DMS114 treated with DMSO at 0.1 percent for 48 hours (cell line): ENCODE results near the gene UQCC5.

ENCODE experiments used
- DNase-seq: peaks from one replicate; lab custom pipeline; 2025; ENCODE audit not compliant: unreplicated experiment; lab: John Stamatoyannopoulos, UW

Gene UQCC5

DNA sequence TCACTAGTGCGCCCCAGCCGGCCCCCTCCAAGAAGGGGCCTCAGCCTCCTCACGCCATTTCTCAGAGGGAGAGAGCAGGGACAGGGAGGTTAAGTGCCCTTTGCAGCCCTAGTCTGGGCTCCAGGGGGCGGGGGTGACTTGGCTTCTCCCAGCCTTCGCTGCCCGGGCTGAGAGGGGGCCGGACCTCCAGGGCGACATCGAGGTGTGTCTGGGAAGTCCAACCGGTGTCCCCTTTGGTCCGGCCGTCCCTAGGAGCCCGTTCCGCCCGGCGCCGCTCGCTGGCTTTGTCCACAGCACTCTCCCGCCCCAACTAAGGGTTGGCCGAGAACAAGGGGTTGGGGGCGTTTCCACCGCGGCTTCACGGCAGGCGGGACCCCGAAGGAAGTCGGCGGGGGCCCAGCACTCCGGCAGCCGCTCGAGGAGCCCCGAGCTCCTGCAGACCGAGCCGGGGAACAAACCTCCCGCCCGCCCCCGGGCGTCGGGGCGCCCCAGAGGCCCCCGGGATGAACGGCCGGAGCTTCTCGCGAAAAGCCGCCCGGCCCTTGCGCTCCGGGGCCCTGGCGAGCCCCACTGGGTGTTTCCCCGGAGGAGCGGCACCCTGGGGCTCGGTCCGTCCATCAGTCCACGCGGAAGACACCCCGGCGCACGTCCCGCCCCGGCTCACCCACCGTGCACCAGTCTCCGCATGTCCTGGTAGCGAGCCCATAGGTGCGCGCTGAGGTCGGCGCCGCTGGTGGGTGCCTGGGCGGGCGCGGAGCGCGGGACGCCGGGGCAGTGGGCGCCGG, 3.4 kb upstream of the UQCC5 start:
- no peak for DNase-seq

DNA sequence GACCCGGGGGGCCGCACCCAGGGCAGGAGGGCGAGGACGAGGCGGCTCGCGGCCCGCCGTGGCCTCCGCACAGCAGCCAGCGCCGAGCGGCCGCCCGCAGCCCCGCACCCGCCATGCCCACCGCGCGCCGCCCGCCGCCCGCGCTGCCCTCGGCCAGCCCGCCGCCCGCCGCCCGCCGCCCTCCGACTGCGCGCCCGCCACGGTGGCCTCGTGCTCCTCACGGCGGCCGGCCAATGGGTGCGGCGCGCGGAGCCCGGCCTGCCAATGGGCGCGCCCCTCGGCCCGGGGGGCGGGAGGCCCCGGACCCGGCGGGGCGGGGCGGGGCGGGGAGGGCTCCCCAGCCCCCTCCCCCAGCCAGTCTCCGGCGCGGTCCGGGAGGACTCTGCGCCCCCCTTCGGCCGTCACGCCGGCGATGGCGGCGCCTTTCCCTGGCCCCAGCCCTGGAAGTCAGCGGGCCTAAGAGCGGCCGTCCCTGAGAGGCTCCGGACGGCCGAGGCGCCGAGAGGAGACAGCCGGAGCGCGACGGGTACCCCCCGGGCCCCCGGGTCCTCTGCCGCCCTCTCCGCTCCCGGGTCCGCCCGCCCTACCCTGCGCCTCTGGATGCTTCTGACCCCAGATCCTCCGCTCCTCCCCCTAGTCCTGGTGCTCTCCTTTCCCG, 2.7 kb upstream of the UQCC5 start, which contains the start of gene NT5DC2:
Gene NT5DC2 (minus strand): TSS at position 235 of the 658 bp plus-strand sequence. CDS start 120 bp downstream, at position 115.
- DNase-seq = peak; percentile 31

GRCh38 chr3:52534281-52535183, 1.9 kb upstream of the UQCC5 start:
- DNase-seq = peak; percentile 28

DNA sequence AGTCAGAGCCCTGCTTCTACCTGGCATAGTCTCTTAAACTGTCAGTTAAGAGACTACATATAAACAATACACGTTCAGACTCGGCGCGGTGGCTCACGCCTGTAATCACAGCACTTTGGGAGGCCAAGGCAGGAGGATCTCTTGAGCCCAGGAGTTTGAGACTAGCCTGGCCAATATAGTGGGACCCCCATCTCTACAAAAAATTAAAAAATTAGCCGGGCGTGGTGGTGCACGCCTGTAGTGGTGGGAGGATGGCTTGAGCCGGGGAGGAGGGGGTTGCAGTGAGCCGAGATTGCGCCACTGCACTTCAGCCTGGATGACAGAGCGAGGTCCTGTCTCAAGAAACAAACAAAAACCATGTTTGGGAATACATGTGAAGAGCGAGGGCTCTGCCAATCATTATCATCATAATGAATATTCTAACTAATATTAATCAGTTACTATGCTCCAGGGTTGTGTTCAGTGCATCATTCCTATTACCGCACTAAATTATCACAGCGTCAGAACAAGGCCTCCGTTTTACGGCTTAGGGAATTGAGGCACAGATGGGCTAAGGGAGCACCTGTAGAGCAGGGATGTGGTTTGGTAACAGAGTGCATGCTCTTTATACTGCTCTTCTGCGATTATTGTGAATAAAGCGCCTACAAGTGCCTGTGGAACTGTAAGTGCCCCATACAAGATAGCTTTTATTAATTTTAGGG, 844 bp upstream of the UQCC5 start:
- DNase-seq = no peak

DNA sequence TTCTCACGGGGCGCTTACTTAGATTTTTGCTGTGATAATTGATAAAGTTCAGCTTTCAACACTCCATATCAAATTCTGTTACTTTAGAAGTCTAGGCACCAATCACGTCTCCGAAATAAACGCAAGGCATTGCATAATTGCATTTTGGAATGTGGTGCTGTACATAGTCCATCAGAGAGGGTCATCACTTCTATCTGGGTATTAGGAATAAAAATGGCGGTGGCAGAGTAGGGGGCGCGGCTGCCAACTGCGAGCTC, 365 bp upstream of the UQCC5 start:
- DNase-seq = no peak

DNA sequence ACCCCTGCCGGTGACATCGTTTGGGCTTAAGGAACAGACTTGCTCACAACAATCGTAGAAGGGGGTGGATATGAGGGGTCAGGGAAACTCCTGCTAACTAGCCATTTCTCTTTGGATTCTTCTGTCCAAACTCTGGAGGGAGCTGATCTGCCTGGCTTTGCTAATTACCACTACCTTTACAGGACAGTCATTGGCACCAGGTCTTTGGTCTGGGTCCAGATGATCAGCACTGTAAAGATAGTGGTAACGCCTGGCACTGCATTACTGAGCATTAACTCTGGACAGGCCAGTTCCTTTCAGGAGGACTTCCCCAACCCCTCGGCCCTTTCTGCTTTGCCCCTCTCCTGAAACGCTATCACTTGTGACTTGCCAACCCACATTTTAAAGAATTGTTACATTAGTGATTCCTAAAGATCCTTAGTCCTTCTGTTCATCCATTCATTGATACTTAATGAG, 788 bp downstream of the UQCC5 start:
- DNase-seq = no peak

- DNase-seq = no peak
Observed at GRCh38 chr3:52537726-52538421, 1.5 kb downstream of the UQCC5 start.

DNA sequence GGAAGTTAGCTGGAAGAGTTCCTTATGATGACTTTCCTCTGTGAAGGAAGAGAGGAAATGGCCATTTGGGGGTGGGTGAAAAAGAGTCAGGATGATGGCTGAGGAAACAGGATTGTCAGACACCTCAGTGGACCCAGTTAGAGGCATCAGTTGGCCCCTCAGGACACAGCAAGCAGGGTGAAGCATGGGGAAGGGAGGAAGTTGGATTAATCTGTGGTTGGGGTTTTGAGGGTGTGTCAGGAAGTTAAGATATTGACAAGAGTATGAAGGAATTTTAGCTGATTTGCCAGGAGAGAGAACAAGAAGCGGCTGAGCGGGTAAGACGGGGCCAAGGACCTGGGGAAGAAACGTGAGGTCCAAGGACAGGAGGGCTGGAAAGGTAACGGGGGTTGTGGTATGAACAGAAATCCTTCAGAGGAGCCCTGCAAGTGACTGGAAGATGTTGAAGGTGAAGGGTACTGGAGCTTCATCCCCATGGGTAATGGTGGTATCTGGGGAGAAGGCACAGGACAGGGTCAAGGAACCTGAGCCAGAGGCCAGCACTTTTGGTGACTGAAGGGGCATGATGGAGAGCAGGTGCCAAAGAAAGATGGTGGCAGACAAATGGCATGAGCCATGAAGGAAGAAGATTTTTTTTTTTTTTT, 2.7 kb downstream of the UQCC5 start:
- no peak for DNase-seq

DNA sequence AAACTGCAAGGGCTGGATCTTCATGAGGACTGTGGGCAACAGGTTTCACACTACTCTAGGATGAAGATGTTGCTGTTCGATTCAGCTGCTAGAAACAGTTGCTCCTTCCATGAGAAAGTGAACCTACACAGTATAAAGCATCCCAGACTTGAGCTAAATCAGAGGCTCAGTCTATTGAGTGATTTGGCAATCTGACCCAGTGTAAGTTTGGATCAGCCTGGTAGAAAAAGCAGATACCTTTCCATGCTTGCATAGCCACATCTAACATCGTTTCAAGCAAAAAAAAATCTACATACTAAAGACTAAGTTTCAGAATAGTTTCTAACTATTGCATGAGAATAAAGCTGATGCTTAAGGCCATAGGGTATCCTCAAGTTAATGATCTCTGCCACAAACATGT, 4.6 kb downstream of the UQCC5 start:
- DNase-seq = no peak

DNA sequence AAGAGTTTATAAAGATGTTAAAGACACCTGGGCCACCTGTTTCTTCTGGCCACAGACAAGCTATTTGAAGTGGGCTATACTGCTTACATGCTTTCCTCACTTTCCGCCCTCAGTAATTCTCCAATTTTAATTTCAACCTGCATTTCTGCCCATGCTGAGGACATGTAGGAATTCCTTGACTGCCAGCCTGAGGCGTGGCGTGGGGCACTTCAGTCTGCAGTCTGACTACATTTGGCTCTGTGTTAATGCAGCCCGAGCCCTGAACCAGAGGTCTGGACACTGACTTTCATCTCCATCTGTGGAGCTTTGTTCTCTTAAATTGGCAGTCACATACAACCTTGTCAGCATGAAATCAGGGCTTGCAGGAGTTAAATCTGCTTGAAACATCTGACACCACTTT, 8.5 kb downstream of the UQCC5 start:
- no peak for DNase-seq

- DNase-seq = no peak
Observed at GRCh38 chr3:52546111-52546901, 9.9 kb downstream of the UQCC5 start.

DNA sequence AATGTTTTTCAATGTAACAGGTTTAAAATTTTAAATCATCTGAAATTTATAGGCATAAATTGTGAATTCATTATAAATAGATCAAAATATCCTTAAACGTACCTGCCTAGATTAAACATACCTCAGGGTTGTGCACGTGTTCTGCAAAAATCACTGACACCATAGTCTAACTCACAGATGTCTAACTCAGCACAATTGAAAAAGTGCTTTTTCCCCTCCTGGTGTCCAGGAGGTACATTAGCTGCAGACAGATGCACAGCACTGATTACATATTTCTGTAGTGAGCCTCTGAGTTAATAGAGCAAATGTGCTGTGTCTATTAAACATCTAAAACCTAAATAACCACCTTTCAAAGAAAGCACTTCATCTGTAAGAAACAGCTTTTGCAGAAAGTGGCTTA, 10.7 kb downstream of the UQCC5 start:
- no peak for DNase-seq

DNA sequence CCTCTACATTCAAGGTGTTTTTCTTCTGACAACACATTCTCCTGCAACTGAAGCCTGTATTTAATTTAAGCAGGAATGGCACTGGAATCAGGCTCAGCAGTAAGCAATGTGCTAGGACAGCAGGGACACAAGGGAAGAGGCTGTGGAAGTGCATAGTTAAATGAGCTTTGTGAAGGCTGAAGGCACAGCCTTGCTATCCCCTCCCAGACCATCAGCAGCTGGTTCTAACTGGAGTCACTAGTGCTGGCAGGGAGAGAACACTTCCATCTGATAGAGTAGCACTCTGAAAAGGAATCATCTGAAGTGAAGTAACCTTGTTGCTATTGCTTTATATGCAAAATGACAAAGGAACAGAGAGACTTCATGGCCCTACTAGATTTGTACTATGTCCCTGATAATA, 14.7 kb downstream of the UQCC5 start:
- no peak for DNase-seq

DNA sequence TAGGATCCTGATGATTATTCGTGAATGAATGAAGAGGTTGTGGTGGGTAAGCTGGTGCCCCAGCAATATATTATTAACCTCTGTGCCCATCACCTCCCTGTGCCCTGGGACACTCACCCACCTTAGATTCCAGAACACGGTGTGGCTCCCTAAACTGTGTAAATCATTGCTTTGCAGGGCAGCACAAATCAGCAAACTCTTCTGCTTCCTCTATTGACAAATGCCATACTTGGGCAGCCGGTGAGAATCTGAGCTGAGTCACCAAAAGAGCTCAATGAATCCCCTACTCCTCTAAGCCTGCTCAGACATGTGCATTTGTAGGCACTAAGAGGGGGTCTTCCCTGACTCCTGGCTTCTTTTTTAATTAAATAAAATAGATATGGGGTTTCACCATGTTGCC, 15.7 kb downstream of the UQCC5 start:
- DNase-seq = no peak

- DNase-seq = no peak
Observed at GRCh38 chr3:52554026-52554755, 17.8 kb downstream of the UQCC5 start.

- DNase-seq = no peak
Observed at GRCh38 chr3:52555056-52555455, 18.7 kb downstream of the UQCC5 start.

GRCh38 chr3:52557011-52557960, 20.9 kb downstream of the UQCC5 start:
- no peak for DNase-seq
